Measurements from ENCODE around the gene MTF1. TPM values are rescaled to one million over a fixed set of nuclear protein-coding genes. Genes with fewer than 3 reads are reported as not detected.

MTF1 gene
- total and polyA plus RNA-seq, 4 donors: 2.6 to 23.3 (median 10.8) TPM

DNA sequence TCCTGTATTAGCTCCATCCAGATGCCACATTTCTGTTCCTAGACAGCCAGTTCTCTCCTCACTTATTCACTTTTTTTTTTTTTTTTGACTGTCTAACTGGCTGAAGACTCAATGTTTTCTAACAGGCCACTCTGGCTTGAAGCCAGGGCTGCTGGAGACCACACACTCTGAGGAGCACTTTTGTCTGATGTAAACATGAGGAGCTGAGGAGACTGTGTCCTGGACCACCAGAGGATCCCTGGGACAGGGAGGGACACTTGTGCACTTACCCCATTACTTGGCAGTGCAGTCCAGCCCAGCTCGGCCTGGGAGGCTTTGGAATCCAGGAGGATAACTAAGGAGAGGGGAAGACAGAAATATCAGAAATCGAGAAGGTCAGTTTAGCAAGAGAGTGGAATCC, 96.9 kb downstream of the MTF1 start:
- Histone ChIP-seq H3K9me3 (ENCODE audit: control insufficient read depth in 4 of 4, insufficient read depth in 3 of 4, low read length in 3 of 4) (peaks cover 0 to 20% (median 0%) of the 10 kb centered on the region in 4 donors), H3K27ac (ENCODE audit: low read depth in 1 of 2, low read length in 1 of 2) (no peak overlapping the region), H3K36me3 (ENCODE audit: control insufficient read depth in 4 of 4, insufficient read depth in 4 of 4, low read length in 4 of 4) (no peaks in the 10 kb centered on the region), H3K27me3 (ENCODE audit: control insufficient read depth in 3 of 3, insufficient read depth in 3 of 3, low read length in 2 of 3) (peaks cover 14 to 64% (median 33%) of the 10 kb centered on the region in 3 donors), H3K9ac (ENCODE audit: insufficient read depth in 1 of 2, low read length in 2 of 2) (no peak overlapping the region), H3K4me3 (no peak overlapping the region), H3K4me1 (ENCODE audit: control insufficient read depth in 5 of 5, insufficient read depth in 5 of 5, low read length in 5 of 5) (peaks cover 0 to 2% (median 0%) of the 10 kb centered on the region in 5 donors)
- ATAC-seq (ENCODE audit: insufficient read depth, low FRiP score) (no peak), DNase-seq (peak in 2 of 3 donors; percentile 1 to 5)
- WGBS, 2 donors: 59 to 63% methylated on average over 2 of the region's 2 CpGs
- no peak for TF ChIP-seq CTCF (IDR thresholded peaks at IDR 0.05; ENCODE audit: control extremely low read depth, extremely low read depth)

- Histone ChIP-seq H3K9ac (ENCODE audit: insufficient read depth in 1 of 2, low read length in 2 of 2) (no peak overlapping the region), H3K36me3 (ENCODE audit: control insufficient read depth in 4 of 4, insufficient read depth in 4 of 4, low read length in 4 of 4) (no peaks in the 10 kb centered on the region), H3K4me3 (no peak overlapping the region), H3K27ac (ENCODE audit: low read depth in 1 of 2, low read length in 1 of 2) (no peak overlapping the region), H3K9me3 (ENCODE audit: control insufficient read depth in 4 of 4, insufficient read depth in 3 of 4, low read length in 3 of 4) (peaks cover 0 to 19% (median 0%) of the 10 kb centered on the region in 4 donors), H3K27me3 (ENCODE audit: control insufficient read depth in 3 of 3, insufficient read depth in 3 of 3, low read length in 2 of 3) (peaks cover 14 to 58% (median 31%) of the 10 kb centered on the region in 3 donors), H3K4me1 (ENCODE audit: control insufficient read depth in 5 of 5, insufficient read depth in 5 of 5, low read length in 5 of 5) (peaks cover 0 to 2% (median 0%) of the 10 kb centered on the region in 5 donors)
- WGBS, 2 donors: 56% methylated on average over 67 to 68 of the region's 68 CpGs
- TF ChIP-seq CTCF (IDR thresholded peaks at IDR 0.05; ENCODE audit: control extremely low read depth, extremely low read depth): no peak
- ATAC-seq (ENCODE audit: insufficient read depth, low FRiP score) (no peak), DNase-seq (no peak)
These were observed 97.8 kb downstream of the MTF1 start for GRCh38 chr1:37761416-37762095.

Small RNAs within 50 kb of the gene (small RNA-seq; reads per million reads assigned to genes)
- gene RF00092 (ENCODE audit: low replicate concordance): not detected
- not detected for gene RNU6-584P (ENCODE audit: low replicate concordance)

Other genes starting within 250 kb of the MTF1 start
- gene RSPO1, start 224.7 kb downstream of the MTF1 start, total RNA-seq: 1 to 10 TPM in 1 of 2 donors, under 1 TPM in 1; 0.43 to 1.7 TPM
- 1 to 10 TPM in 1 of 2 donors, under 1 TPM in 1; 0.93 to 1.4 TPM for gene RSPO1, start 224.7 kb downstream of the MTF1 start, polyA plus RNA-seq
- gene CDCA8, start 167.1 kb downstream of the MTF1 start, total RNA-seq: 1 to 10 TPM in 1 of 2 donors, under 1 TPM in 1; 0.80 to 1.4 TPM
- gene CDCA8, start 167.1 kb downstream of the MTF1 start, polyA plus RNA-seq: 1 to 10 TPM; 1.8 to 2.2 TPM
- 1 to 10 TPM in 1 of 2 donors, not detected in 1; 1.7 TPM for gene EPHA10, start 94.5 kb downstream of the MTF1 start, total RNA-seq
- under 1 TPM; 0.20 to 0.26 TPM for gene EPHA10, start 94.5 kb downstream of the MTF1 start, polyA plus RNA-seq
- 1 to 10 TPM; 2.3 to 8.1 TPM for gene MANEAL, start 65.7 kb downstream of the MTF1 start, total RNA-seq
- gene MANEAL, start 65.7 kb downstream of the MTF1 start, polyA plus RNA-seq: 1 to 10 TPM; 2.8 to 4.0 TPM
- gene C1orf122, start 51.8 kb downstream of the MTF1 start, total RNA-seq: 10 to 100 TPM in 1 of 2 donors, 1 to 10 TPM in 1; 4.7 to 53.8 TPM
- gene C1orf122, start 51.8 kb downstream of the MTF1 start, polyA plus RNA-seq: 10 to 100 TPM; 26.9 to 70.2 TPM
- gene YRDC, start 51.4 kb downstream of the MTF1 start, total RNA-seq: 10 to 100 TPM in 1 of 2 donors, 1 to 10 TPM in 1; 9.5 to 18.4 TPM
- 10 to 100 TPM; 11.8 to 26.2 TPM for gene YRDC, start 51.4 kb downstream of the MTF1 start, polyA plus RNA-seq
- gene INPP5B, start 87.5 kb upstream of the MTF1 start, total RNA-seq: 10 to 100 TPM; 30.3 to 40.8 TPM
- gene INPP5B, start 87.5 kb upstream of the MTF1 start, polyA plus RNA-seq: 10 to 100 TPM in 1 of 2 donors, 1 to 10 TPM in 1; 9.2 to 24.1 TPM
- gene SF3A3, start 130.4 kb upstream of the MTF1 start, total RNA-seq: 10 to 100 TPM; 39.9 to 79.0 TPM
- 10 to 100 TPM; 19.1 to 30.6 TPM for gene SF3A3, start 130.4 kb upstream of the MTF1 start, polyA plus RNA-seq
- 10 to 100 TPM in 1 of 2 donors, 1 to 10 TPM in 1; 10.0 to 26.0 TPM for gene FHL3, start 145.9 kb upstream of the MTF1 start, total RNA-seq
- 10 to 100 TPM; 21.8 to 33.1 TPM for gene FHL3, start 145.9 kb upstream of the MTF1 start, polyA plus RNA-seq
- gene UTP11, start 153.1 kb upstream of the MTF1 start, total RNA-seq: 10 to 100 TPM; 27.3 to 31.2 TPM
- gene UTP11, start 153.1 kb upstream of the MTF1 start, polyA plus RNA-seq: 10 to 100 TPM; 31.0 to 33.7 TPM
- gene POU3F1, start 187.2 kb upstream of the MTF1 start, total RNA-seq: under 1 TPM; 0.15 to 0.20 TPM
- under 1 TPM; 0.04 to 0.18 TPM for gene POU3F1, start 187.2 kb upstream of the MTF1 start, polyA plus RNA-seq

Data from lung (tissue), 13 donors.